ENCODE measurements around the gene CREB3L1. TPM values are rescaled to one million over a fixed set of nuclear protein-coding genes. Genes with fewer than 3 reads are reported as not detected.

CREB3L1 gene
- total RNA-seq, 4 donors from 2014 or later = 0.81 to 5.2 (median 1.7) TPM

DNA sequence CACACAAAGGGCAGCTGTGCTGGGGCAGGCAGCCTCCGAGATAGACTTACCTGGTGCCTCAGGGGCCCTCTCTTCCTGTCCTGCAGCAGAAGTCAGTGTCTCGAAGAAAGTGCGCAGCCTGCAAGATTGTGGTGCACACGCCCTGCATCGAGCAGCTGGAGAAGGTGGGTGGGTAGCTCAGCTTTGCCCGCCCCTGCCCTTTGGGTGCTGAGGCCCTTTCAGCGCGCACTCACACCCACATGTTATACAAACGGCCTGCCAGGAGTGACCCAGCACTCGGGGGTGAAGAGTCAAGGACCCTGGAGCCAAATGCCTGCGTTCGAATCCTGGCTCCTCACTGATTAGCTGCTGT lies 90.4 kb downstream of the CREB3L1 start:
- no peak for ATAC-seq
- no peak for TF ChIP-seq EP300 (IDR thresholded peaks at IDR 0.05)
- TF ChIP-seq POLR2AphosphoS5 (IDR thresholded peaks at IDR 0.05) = no peak
- TF ChIP-seq, protein P1, sequence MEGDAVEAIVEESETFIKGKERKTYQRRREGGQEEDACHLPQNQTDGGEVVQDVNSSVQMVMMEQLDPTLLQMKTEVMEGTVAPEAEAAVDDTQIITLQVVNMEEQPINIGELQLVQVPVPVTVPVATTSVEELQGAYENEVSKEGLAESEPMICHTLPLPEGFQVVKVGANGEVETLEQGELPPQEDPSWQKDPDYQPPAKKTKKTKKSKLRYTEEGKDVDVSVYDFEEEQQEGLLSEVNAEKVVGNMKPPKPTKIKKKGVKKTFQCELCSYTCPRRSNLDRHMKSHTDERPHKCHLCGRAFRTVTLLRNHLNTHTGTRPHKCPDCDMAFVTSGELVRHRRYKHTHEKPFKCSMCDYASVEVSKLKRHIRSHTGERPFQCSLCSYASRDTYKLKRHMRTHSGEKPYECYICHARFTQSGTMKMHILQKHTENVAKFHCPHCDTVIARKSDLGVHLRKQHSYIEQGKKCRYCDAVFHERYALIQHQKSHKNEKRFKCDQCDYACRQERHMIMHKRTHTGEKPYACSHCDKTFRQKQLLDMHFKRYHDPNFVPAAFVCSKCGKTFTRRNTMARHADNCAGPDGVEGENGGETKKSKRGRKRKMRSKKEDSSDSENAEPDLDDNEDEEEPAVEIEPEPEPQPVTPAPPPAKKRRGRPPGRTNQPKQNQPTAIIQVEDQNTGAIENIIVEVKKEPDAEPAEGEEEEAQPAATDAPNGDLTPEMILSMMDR (IDR thresholded peaks at IDR 0.05) = no peak
- no peak overlapping the region for H3K4me3 ChIP-seq
- H3K36me3 ChIP-seq = peaks cover 0 to 51% of the 10 kb centered on the region in 2 donors
- WGBS, 2 donors (ENCODE audit: low coverage in 1 of 2) = 69% methylated on average over 10 of the region's 12 CpGs; no CpG with 5 or more reads in 1 of the 2 donors
- no peaks in the 10 kb centered on the region for H3K9me3 ChIP-seq
- H3K27ac ChIP-seq = peak overlapping the region in 1 of 4 donors; percentile 12
- no peaks in the 10 kb centered on the region for H3K27me3 ChIP-seq
- H3K4me1 ChIP-seq = peaks cover 0 to 57% (median 16%) of the 10 kb centered on the region in 3 donors

DNA sequence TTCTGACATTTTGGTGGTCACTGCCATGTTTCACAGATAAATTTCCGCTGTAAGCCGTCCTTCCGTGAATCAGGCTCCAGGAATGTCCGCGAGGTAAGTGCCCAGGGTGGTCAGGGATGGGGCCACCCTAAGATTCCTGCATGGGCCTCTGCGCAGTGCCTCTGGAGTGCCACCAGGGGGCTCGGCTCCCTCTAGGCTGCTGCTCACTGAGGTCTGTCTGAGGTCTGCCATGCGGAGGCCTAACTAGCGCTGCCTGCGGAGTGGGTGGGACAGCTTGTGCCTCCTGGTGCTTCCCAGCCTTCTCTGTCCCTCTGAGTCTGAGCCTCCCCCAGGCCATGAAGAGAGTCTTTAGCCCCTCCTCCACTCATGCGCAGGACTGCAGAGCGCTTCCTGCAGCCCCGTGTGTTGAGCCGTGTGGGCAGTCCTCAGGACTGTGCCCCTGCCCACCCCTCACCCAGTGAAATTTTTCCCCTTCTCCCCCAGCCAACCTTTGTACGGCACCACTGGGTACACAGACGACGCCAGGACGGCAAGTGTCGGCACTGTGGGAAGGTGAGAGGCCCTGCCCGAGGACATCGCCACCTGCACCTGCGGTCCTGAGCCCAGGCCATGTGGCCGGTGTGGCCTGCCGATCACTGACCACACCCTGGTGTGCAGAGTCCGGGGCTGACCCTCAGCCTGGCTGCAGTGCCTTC lies 92.1 kb downstream of the CREB3L1 start:
- H3K4me3 ChIP-seq = no peak overlapping the region
- H3K27me3 ChIP-seq = no peaks in the 10 kb centered on the region
- peaks cover 0 to 67% of the 10 kb centered on the region in 2 donors for H3K36me3 ChIP-seq
- H3K9me3 ChIP-seq = no peaks in the 10 kb centered on the region
- no peak overlapping the region for H3K27ac ChIP-seq
- TF ChIP-seq, protein P1 (IDR thresholded peaks at IDR 0.05) = peak in 3 of 4 experiments; percentile 68 to 80 (median 72)
- no peak for TF ChIP-seq EP300 (IDR thresholded peaks at IDR 0.05)
- H3K4me1 ChIP-seq = peaks cover 0 to 41% (median 9%) of the 10 kb centered on the region in 3 donors
- peak; percentile 51 for ATAC-seq
- WGBS, 2 donors (ENCODE audit: low coverage in 1 of 2) = 40% methylated on average over 2 of the region's 25 CpGs; no CpG with 5 or more reads in 1 of the 2 donors

DNA sequence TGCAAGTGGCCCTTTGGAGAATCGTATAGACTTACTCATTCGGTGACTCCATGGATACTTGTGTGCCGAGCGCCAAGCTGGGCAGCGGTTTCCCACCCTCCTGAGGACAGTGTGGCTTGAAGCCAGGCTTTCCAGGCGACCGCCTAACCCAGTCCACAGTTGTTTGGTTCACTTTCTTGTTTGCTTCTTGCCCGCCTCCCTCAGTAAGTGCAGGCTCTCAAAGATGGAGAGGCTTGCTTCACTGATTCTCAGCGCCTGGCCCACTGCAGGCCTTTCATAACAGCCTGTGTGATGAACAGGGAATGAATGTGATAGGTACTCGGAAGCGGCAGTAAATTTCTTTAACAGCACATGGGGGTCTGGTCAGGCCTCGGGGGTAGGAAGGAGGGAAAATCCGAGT lies 92.8 kb downstream of the CREB3L1 start:
- no peaks in the 10 kb centered on the region for H3K27me3 ChIP-seq
- TF ChIP-seq POLR2A (IDR thresholded peaks at IDR 0.05) (no peak), POLR2AphosphoS5 (IDR thresholded peaks at IDR 0.05) (no peak), EP300 (IDR thresholded peaks at IDR 0.05) (no peak)
- TF ChIP-seq, protein P1 (IDR thresholded peaks at IDR 0.05) = no peak
- no CpG with 5 or more reads among the region's 13 CpGs for WGBS, 2 donors (ENCODE audit: low coverage in 1 of 2)
- no peak for ATAC-seq
- no peaks in the 10 kb centered on the region for H3K9me3 ChIP-seq
- H3K36me3 ChIP-seq = peaks cover 0 to 74% of the 10 kb centered on the region in 2 donors
- no peak overlapping the region for H3K27ac ChIP-seq
- peaks cover 0 to 36% (median 9%) of the 10 kb centered on the region in 3 donors for H3K4me1 ChIP-seq
- no peak overlapping the region for H3K4me3 ChIP-seq

Other genes starting within 250 kb of the CREB3L1 start
- gene PHF21A, start 156.2 kb upstream of the CREB3L1 start, total RNA-seq = 10 to 100 TPM; 28.5 to 53.9 (median 42.2) TPM
- gene DGKZ, start 69.8 kb downstream of the CREB3L1 start, total RNA-seq = 10 to 100 TPM; 39.2 to 78.8 (median 46.5) TPM
- gene MDK, start 104.0 kb downstream of the CREB3L1 start, total RNA-seq = 10 to 100 TPM in 2 of 4 donors, 1 to 10 TPM in 2; 5.0 to 25.0 (median 14.1) TPM
- 1 to 10 TPM in 1 of 4 donors, under 1 TPM in 2, not detected in 1; 0.27 to 1.3 (median 0.69) TPM for gene CHRM4, start 114.1 kb downstream of the CREB3L1 start, total RNA-seq

All from gastroesophageal sphincter (tissue), 4 donors.